HG03025 (cell line): ENCODE measurements around the gene HCN1.
"Not testable (repeated sequence)": the region's sequence is repeated elsewhere in the genome, so short reads cannot be mapped to it uniquely, and the experiment has no call there.

Experiments
- ATAC-seq: cut with Tn5 transposase; IDR thresholded peaks from one replicate; pipeline ENCODE4 v1.9.1; 2021; ENCODE audit warnings: mild to moderate bottlenecking, moderate library complexity; ENCODE audit not compliant: unreplicated experiment, low FRiP score

The HCN1 gene

GRCh38 chr5:45334939-45335338 lies 361.2 kb downstream of the HCN1 start:
- ATAC-seq, result no peak

GRCh38 chr5:45312627-45313026 lies 383.6 kb downstream of the HCN1 start:
- ATAC-seq, result not testable (repeated sequence)

GRCh38 chr5:45295231-45295630 lies 400.9 kb downstream of the HCN1 start:
- ATAC-seq, result no peak

- ATAC-seq, result no peak
Observed at GRCh38 chr5:45288746-45289145, 407.4 kb downstream of the HCN1 start.

GRCh38 chr5:45284436-45284835 lies 411.7 kb downstream of the HCN1 start:
- no peak for ATAC-seq

- no peak for ATAC-seq
Observed at GRCh38 chr5:45281081-45281480, 415.1 kb downstream of the HCN1 start.

- no peak for ATAC-seq
Observed at GRCh38 chr5:45279109-45279508, 417.1 kb downstream of the HCN1 start.

GRCh38 chr5:45277860-45278259 lies 418.3 kb downstream of the HCN1 start:
- no peak for ATAC-seq

GRCh38 chr5:45274241-45274640 lies 421.9 kb downstream of the HCN1 start:
- ATAC-seq, result no peak

GRCh38 chr5:45271626-45272025 lies 424.6 kb downstream of the HCN1 start:
- ATAC-seq, result no peak

GRCh38 chr5:45264447-45264846 lies 431.7 kb downstream of the HCN1 start:
- ATAC-seq, result no peak

GRCh38 chr5:45262061-45262590 lies 434.1 kb downstream of the HCN1 start:
- no peak for ATAC-seq

- no peak for ATAC-seq
Observed at GRCh38 chr5:45261125-45261524, 435.1 kb downstream of the HCN1 start.

GRCh38 chr5:45260292-45260691 lies 435.9 kb downstream of the HCN1 start:
- ATAC-seq, result no peak

GRCh38 chr5:45252978-45253377 lies 443.2 kb downstream of the HCN1 start:
- no peak for ATAC-seq

GRCh38 chr5:45252541-45252940 lies 443.6 kb downstream of the HCN1 start:
- no peak for ATAC-seq

GRCh38 chr5:45225571-45226031 lies 470.6 kb downstream of the HCN1 start:
- no peak for ATAC-seq

GRCh38 chr5:45205403-45205961 lies 490.7 kb downstream of the HCN1 start:
- ATAC-seq, result no peak
